Measurements from ENCODE around the gene CACNB2. TPM values are rescaled to one million over a fixed set of nuclear protein-coding genes. Genes with fewer than 3 reads are reported as not detected.

Gene CACNB2
- total RNA-seq, 2 donors from 2014 or later, result 1.9 to 4.6 TPM

DNA sequence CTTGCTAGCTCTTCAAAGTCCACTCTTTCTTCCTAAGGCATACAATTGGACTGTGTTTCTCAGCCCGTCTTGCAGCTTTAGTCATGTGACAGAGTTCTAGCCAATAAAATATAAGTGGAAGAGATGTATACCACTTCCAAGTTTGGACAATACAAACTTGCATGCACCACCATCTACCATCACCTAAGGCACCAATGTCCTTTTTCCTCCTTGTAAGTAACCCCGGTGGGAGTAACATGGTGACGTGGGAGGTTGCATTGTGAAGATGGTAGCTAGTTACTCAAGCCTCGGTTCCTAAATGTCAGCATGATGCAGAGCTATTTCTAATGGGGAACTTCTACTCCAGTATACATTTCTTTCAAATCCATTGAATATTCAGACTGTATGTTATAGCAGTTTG, 5.3 kb upstream of the CACNB2 start:
- H3K4me1 Mint-ChIP-seq, result peaks cover 2% of the 10 kb centered on the region
- H3K36me3 Mint-ChIP-seq (ENCODE audit: low read depth), result no peaks in the 10 kb centered on the region
- no peak overlapping the region for H3K27ac Mint-ChIP-seq
- no peak overlapping the region for H3K4me3 Mint-ChIP-seq
- no peaks in the 10 kb centered on the region for H3K4me1 ChIP-seq (ENCODE audit: control insufficient read depth, insufficient read depth, low read length)
- no peak overlapping the region for H3K4me3 ChIP-seq (ENCODE audit: low read length)
- H3K27ac ChIP-seq (ENCODE audit: low read depth, low read length), result no peak overlapping the region
- TF ChIP-seq, protein P1, sequence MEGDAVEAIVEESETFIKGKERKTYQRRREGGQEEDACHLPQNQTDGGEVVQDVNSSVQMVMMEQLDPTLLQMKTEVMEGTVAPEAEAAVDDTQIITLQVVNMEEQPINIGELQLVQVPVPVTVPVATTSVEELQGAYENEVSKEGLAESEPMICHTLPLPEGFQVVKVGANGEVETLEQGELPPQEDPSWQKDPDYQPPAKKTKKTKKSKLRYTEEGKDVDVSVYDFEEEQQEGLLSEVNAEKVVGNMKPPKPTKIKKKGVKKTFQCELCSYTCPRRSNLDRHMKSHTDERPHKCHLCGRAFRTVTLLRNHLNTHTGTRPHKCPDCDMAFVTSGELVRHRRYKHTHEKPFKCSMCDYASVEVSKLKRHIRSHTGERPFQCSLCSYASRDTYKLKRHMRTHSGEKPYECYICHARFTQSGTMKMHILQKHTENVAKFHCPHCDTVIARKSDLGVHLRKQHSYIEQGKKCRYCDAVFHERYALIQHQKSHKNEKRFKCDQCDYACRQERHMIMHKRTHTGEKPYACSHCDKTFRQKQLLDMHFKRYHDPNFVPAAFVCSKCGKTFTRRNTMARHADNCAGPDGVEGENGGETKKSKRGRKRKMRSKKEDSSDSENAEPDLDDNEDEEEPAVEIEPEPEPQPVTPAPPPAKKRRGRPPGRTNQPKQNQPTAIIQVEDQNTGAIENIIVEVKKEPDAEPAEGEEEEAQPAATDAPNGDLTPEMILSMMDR (conservative IDR thresholded peaks at IDR 0.05), result no peak
- H3K27me3 Mint-ChIP-seq (ENCODE audit: insufficient read depth), result peaks cover 9% of the 10 kb centered on the region
- no peaks in the 10 kb centered on the region for H3K36me3 ChIP-seq (ENCODE audit: control insufficient read depth, insufficient read depth, low read length)
- H3K9me3 ChIP-seq (ENCODE audit: control insufficient read depth, low read length), result no peaks in the 10 kb centered on the region
- H3K9ac ChIP-seq (ENCODE audit: extremely low read depth, low read length, poor library complexity, severe bottlenecking), result no peak overlapping the region
- peaks cover 6% of the 10 kb centered on the region for H3K27me3 ChIP-seq (ENCODE audit: control insufficient read depth, insufficient read depth, low read length, poor library complexity, severe bottlenecking)
- no peaks in the 10 kb centered on the region for H3K9me3 Mint-ChIP-seq
- no peak for DNase-seq
- WGBS, 2 experiments (ENCODE audit: insufficient coverage in 1 of 2, insufficient read length in 1 of 2), result 86% methylated on average over 4 of the region's 4 CpGs; no CpG with 5 or more reads in 1 of the 2 experiments

DNA sequence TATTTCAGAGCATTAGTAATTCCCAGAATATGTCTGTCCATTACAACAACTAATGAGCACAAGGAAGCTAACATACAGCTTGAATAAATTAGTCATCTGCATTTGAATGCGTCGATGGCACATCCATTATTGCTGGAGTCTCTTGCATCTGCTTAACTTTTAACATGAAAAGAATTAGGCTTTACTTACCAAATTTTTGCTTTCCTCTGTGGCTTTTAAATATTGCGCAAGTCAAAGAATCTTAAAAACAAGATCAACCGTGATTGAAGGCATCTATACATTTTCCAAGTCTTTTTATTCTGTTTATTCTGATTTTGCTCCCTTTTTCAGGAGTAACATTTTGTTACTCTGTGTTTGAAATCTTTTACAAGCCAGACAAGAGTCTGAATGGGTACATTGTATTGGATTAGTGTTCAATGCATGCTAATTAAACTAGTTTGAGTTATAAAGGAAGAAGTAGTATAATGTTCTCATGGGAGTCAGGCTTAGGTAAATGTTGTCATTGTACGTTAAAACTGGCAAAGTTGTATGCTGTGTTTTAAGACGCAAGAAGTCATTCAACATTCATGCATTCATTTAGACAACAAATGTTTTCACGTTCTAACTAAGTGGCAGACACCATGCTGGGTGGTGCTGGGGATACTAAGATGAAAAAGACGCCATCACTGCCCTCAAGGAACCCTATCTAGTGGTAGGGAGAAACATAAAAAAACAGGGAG, 4.0 kb upstream of the CACNB2 start:
- Mint-ChIP-seq H3K4me3 (no peak overlapping the region), H3K36me3 (ENCODE audit: low read depth) (no peaks in the 10 kb centered on the region), H3K27me3 (ENCODE audit: insufficient read depth) (peaks cover 13% of the 10 kb centered on the region), H3K4me1 (peaks cover 2% of the 10 kb centered on the region), H3K27ac (no peak overlapping the region), H3K9me3 (no peaks in the 10 kb centered on the region)
- WGBS, 2 experiments (ENCODE audit: insufficient coverage in 1 of 2, insufficient read length in 1 of 2), result 35 to 47% methylated on average over 3 to 8 of the region's 8 CpGs
- H3K4me3 ChIP-seq (ENCODE audit: low read length), result no peak overlapping the region
- peaks cover 7% of the 10 kb centered on the region for H3K27me3 ChIP-seq (ENCODE audit: control insufficient read depth, insufficient read depth, low read length, poor library complexity, severe bottlenecking)
- TF ChIP-seq, protein P1 (conservative IDR thresholded peaks at IDR 0.05), result no peak
- no peak for DNase-seq
- peak overlapping the region; percentile 79 for H3K27ac ChIP-seq (ENCODE audit: low read depth, low read length)
- H3K36me3 ChIP-seq (ENCODE audit: control insufficient read depth, insufficient read depth, low read length), result no peaks in the 10 kb centered on the region
- H3K9me3 ChIP-seq (ENCODE audit: control insufficient read depth, low read length), result no peaks in the 10 kb centered on the region
- H3K9ac ChIP-seq (ENCODE audit: extremely low read depth, low read length, poor library complexity, severe bottlenecking), result no peak overlapping the region
- H3K4me1 ChIP-seq (ENCODE audit: control insufficient read depth, insufficient read depth, low read length), result peaks cover under 1% of the 10 kb centered on the region

DNA sequence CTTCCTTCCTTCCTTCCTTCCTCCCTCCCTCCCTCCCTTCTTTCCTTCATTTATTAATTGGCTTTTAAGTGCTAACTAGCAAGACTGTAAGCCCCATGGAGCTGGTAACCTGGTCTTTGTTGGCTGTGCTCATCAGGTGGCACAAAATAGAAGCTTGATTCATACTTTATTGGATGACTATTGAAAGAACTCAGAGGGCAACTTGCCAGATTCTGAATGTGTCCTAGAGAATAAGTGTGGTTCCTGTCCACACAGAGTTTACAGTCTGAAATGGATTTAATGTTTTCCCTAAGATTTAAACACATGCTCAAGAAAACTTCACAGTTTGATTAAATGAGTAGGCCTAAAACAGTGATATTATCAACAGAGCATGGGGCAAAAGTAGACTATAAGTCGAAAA, 3.1 kb upstream of the CACNB2 start:
- peaks cover 2% of the 10 kb centered on the region for H3K4me1 Mint-ChIP-seq
- DNase-seq, result no peak
- peaks cover 21% of the 10 kb centered on the region for H3K27me3 Mint-ChIP-seq (ENCODE audit: insufficient read depth)
- peaks cover 16% of the 10 kb centered on the region for H3K27me3 ChIP-seq (ENCODE audit: control insufficient read depth, insufficient read depth, low read length, poor library complexity, severe bottlenecking)
- H3K36me3 Mint-ChIP-seq (ENCODE audit: low read depth), result no peaks in the 10 kb centered on the region
- H3K4me3 ChIP-seq (ENCODE audit: low read length), result no peak overlapping the region
- H3K4me3 Mint-ChIP-seq, result no peak overlapping the region
- no peaks in the 10 kb centered on the region for H3K9me3 Mint-ChIP-seq
- TF ChIP-seq, protein P1 (conservative IDR thresholded peaks at IDR 0.05), result no peak
- H3K9me3 ChIP-seq (ENCODE audit: control insufficient read depth, low read length), result no peaks in the 10 kb centered on the region
- 89% methylated on average over 1 of the region's 1 CpG; no CpG with 5 or more reads in 1 of the 2 experiments for WGBS, 2 experiments (ENCODE audit: insufficient coverage in 1 of 2, insufficient read length in 1 of 2)
- H3K9ac ChIP-seq (ENCODE audit: extremely low read depth, low read length, poor library complexity, severe bottlenecking), result no peak overlapping the region
- H3K27ac ChIP-seq (ENCODE audit: low read depth, low read length), result no peak overlapping the region
- H3K4me1 ChIP-seq (ENCODE audit: control insufficient read depth, insufficient read depth, low read length), result peaks cover 5% of the 10 kb centered on the region
- H3K27ac Mint-ChIP-seq, result no peak overlapping the region
- H3K36me3 ChIP-seq (ENCODE audit: control insufficient read depth, insufficient read depth, low read length), result no peaks in the 10 kb centered on the region

Measured in endodermal cell (in vitro differentiated cells).